Stimulated activated naive CD4-positive, alpha-beta T cell treated with Interleukin-2 at 50 U/mL for 16 hours (primary cell): ENCODE data around the gene BDH2.

Experiments used
- DNase-seq: peaks from one replicate; lab custom pipeline; 2025; lab: John Stamatoyannopoulos, UW

The BDH2 gene

GRCh38 chr4:103085555-103086196, 14.0 kb downstream of the BDH2 start:
- no peak for DNase-seq

- DNase-seq, result no peak
Measured at GRCh38 chr4:103079621-103080020, 20.0 kb downstream of the BDH2 start.

GRCh38 chr4:103076747-103077347, 22.8 kb downstream of the BDH2 start, which contains the start of gene SLC9B2:
Gene SLC9B2 (minus strand): TSS chr4:103076761. CDS start chr4:103067550, 9,211 bp downstream.
- no peak for DNase-seq

GRCh38 chr4:103075894-103076746, 23.5 kb downstream of the BDH2 start:
- DNase-seq, result peak; percentile 67

GRCh38 chr4:103075435-103075893, 24.2 kb downstream of the BDH2 start:
- DNase-seq, result no peak

- no peak for DNase-seq
Measured at GRCh38 chr4:103074744-103075434, 24.7 kb downstream of the BDH2 start.

GRCh38 chr4:103073792-103074438, 25.7 kb downstream of the BDH2 start:
- DNase-seq, result no peak

- DNase-seq, result no peak
Measured at GRCh38 chr4:103067841-103068547, 31.6 kb downstream of the BDH2 start.

GRCh38 chr4:103060453-103061148, 39.0 kb downstream of the BDH2 start:
- DNase-seq, result no peak

GRCh38 chr4:103054030-103054429, 45.6 kb downstream of the BDH2 start:
- DNase-seq, result no peak

GRCh38 chr4:103052779-103053178, 46.9 kb downstream of the BDH2 start:
- DNase-seq, result no peak

GRCh38 chr4:103052145-103052544, 47.5 kb downstream of the BDH2 start:
- no peak for DNase-seq

GRCh38 chr4:103050736-103051436, 48.7 kb downstream of the BDH2 start:
- no peak for DNase-seq

- no peak for DNase-seq
Measured at GRCh38 chr4:103046416-103047290, 53.0 kb downstream of the BDH2 start.

- no peak for DNase-seq
Measured at GRCh38 chr4:103044183-103044582, 55.5 kb downstream of the BDH2 start.

GRCh38 chr4:103036169-103036568, 63.5 kb downstream of the BDH2 start:
- no peak for DNase-seq

GRCh38 chr4:103032574-103032973, 67.1 kb downstream of the BDH2 start:
- no peak for DNase-seq

GRCh38 chr4:103030791-103031190, 68.8 kb downstream of the BDH2 start:
- DNase-seq, result no peak

- DNase-seq, result no peak
Measured at GRCh38 chr4:103029300-103029699, 70.3 kb downstream of the BDH2 start.
